ENCODE results near the gene GSTM4.
"Not testable (repeated sequence)": the region's sequence is repeated elsewhere in the genome, so short reads cannot be mapped to it uniquely, and the experiment has no call there.

Gene GSTM4

DNA sequence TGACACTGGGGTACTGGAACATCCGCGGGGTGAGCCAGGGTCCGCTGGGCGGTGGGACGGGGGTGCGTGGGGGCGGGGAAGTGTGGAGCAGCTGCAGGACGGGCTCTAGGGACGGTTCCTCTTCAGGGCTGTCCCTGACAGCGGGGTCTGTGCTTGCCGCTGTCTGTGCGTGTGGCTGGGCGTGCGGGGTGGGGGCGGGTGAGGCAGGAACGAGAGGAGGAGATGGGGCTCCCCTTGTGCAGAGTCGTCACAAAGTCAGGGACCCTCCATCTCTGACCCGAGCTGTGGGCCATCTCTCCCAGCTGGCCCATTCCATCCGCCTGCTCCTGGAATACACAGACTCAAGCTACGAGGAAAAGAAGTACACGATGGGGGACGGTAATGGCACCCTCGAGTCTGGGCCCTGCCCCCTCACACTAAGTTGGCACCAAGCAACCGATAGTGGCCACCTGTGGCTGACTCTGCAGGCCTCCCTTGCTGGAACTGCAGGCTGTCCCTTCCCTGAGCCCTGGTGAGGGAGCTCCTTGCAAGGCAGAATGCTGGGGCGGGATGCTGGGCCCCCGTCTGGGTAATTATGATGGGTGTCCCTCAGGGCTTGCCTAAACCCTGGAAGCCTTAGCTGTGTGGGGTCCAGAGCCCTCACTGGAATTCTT, 12.3 kb downstream of the GSTM4 start:
- no peak for DNase-seq (ENCODE audit: low read depth in 2 of 2)
- TF ChIP-seq, protein P1, sequence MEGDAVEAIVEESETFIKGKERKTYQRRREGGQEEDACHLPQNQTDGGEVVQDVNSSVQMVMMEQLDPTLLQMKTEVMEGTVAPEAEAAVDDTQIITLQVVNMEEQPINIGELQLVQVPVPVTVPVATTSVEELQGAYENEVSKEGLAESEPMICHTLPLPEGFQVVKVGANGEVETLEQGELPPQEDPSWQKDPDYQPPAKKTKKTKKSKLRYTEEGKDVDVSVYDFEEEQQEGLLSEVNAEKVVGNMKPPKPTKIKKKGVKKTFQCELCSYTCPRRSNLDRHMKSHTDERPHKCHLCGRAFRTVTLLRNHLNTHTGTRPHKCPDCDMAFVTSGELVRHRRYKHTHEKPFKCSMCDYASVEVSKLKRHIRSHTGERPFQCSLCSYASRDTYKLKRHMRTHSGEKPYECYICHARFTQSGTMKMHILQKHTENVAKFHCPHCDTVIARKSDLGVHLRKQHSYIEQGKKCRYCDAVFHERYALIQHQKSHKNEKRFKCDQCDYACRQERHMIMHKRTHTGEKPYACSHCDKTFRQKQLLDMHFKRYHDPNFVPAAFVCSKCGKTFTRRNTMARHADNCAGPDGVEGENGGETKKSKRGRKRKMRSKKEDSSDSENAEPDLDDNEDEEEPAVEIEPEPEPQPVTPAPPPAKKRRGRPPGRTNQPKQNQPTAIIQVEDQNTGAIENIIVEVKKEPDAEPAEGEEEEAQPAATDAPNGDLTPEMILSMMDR (IDR thresholded peaks at IDR 0.05; ENCODE audit: low read depth, low read length), result no peak

DNA sequence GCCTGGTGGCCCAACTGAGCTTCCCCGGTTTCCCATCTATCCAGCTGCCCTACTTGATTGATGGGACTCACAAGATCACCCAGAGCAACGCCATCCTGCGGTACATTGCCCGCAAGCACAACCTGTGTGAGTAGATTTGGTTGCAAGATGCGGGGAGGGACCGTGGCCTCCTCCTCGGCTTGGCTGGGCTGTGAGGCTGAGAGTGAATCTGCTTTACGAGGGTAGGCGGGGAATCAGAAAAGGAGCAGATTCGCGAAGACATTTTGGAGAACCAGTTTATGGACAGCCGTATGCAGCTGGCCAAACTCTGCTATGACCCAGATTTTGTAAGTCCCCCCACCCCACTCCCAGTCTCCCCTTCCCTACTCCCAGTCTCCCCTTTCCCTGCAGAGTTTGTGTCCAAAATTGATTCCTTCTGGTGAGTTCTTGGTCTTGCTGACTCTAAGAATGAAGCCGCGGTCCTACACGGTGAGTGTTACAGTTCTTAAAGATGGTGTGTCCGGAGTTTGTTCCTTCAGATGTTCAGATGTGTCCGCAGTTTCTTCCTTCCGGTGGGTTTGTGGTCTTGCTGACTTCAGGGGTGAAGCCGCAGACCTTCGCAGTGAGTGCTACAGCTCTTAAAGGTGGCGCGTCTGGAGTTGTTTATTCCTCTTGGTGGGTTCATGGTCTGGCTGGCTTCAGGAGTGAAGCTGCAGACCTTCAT, 13.5 kb downstream of the GSTM4 start:
- H3K4me3 ChIP-seq (replicated peaks in 1 of 2; ENCODE audit: low read depth in 2 of 2, low read length in 2 of 2), result no peak overlapping the region
- DNase-seq (ENCODE audit: low read depth in 2 of 2), result no peak
- TF ChIP-seq, protein P1 (IDR thresholded peaks at IDR 0.05; ENCODE audit: low read depth, low read length), result no peak

More for the DNA sequence above, 12.3 kb downstream of the GSTM4 start:
- H3K4me3 ChIP-seq (replicated peaks in 1 of 2; ENCODE audit: low read depth in 2 of 2, low read length in 2 of 2), result peak overlapping the region; percentile 56 to 57

DNA sequence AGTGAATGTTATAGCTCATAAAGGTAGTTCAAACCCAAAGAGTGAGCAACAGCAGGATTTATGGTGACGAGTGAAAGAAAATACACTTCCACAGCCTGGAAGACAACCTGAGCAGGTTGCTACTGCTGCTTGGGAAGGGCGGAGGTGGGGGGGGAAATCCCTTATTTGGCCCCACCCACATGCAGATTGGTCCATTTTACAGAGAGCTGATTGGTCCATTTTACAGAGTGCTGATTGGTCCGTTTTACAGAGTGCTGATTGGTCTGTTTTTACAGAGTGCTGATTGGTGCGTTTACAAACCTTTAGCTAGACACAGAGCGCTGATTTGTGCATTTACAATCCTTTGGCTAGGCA, 14.0 kb downstream of the GSTM4 start:
- not testable (repeated sequence) for H3K4me3 ChIP-seq (replicated peaks in 1 of 2; ENCODE audit: low read depth in 2 of 2, low read length in 2 of 2); DNase-seq (ENCODE audit: low read depth in 2 of 2)

DNA sequence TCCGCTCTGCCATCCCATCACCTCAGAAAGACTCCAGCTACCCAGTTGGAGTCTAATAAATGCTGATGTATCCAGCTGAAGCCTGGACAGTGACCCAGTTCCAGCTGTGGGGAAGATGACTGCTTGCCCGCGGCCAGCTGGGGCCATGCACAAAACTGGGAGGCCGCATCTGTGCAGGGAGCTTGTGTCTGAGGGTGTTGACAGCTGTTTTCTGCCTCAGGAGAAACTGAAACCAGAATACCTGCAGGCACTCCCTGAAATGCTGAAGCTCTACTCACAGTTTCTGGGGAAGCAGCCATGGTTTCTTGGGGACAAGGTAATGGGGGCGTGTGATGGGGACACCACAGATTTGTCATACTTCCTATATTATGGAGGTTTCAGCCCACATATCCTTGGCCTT, 15.2 kb downstream of the GSTM4 start:
- H3K4me3 ChIP-seq (replicated peaks in 1 of 2; ENCODE audit: low read depth in 2 of 2, low read length in 2 of 2), result no peak overlapping the region
- TF ChIP-seq, protein P1 (IDR thresholded peaks at IDR 0.05; ENCODE audit: low read depth, low read length), result no peak
- DNase-seq (ENCODE audit: low read depth in 2 of 2), result no peak

DNA sequence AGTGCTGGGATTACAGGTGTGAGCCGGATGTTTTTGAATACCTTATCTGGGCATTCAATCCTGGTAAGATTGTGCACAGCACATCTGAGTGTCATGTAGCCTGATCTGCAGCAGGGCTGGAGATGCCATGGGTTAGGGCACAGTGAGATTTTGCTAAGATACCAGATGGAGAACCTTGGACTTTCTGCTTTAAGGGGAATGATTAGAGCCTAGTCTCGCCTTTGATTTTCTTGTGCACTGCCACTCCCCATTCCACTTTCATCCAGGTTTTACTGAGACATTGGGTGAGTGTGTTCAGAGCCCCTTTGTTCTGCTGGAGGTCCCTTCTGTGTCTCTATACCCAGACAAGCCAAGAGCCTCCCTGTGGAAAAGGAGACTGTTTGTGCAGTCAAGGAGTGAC, 18.0 kb downstream of the GSTM4 start:
- not testable (repeated sequence) for H3K4me3 ChIP-seq (replicated peaks in 1 of 2; ENCODE audit: low read depth in 2 of 2, low read length in 2 of 2); DNase-seq (ENCODE audit: low read depth in 2 of 2)

DNA sequence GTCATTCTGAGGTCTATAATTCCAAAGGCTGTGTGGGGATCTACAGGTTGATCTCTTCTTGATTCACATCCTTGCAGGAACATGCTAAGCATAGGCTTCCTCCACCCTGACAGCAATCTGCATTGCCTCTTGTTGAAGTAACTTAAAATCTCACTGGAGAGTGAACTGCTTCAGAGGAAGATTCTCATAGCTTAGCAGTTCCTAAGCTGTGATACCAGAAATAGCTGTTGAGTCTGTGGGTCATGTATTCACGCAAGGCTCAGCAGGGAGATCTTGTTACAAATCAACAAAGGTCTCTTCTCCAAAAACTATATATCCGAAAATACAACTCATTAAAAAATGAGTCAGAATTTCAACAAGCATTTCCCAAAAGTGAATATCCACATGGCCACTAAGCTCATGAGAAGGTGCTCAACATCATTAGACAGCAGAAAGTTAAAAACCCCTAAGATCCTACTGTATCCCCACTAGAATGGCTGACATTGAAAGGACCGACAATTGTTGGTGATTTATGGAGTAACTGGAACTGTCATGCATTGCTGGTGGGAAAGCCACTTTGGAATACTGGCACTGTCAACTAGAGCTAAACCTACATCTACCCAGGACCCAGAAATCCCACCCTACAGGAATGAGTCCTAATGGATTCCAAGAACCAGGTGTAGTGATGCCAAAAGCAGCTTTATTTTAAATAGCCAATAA, 20.9 kb downstream of the GSTM4 start:
- H3K4me3 ChIP-seq (replicated peaks in 1 of 2; ENCODE audit: low read depth in 2 of 2, low read length in 2 of 2); DNase-seq (ENCODE audit: low read depth in 2 of 2): not testable (repeated sequence)

DNA sequence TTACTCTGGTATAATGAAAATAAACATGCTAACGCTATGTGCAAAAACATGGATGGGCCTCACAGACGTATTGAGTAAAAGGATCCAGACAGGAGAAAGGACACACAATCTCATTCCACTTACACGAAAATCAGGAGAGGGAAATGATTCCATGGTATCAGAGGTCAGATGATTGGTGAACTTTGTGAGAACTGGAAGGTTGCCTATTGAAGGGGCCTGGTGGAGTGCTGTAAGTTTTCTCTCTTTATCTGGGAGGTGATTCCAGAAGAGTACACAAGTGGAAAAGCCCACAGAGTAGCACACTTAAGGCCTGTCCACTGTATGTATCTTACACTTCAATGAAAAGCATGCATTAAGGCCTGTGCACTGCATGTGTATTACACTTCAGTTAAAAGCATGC, 21.6 kb downstream of the GSTM4 start:
- TF ChIP-seq, protein P1 (IDR thresholded peaks at IDR 0.05; ENCODE audit: low read depth, low read length), result no peak
- H3K4me3 ChIP-seq (replicated peaks in 1 of 2; ENCODE audit: low read depth in 2 of 2, low read length in 2 of 2), result no peak overlapping the region
- DNase-seq (ENCODE audit: low read depth in 2 of 2), result no peak

DNA sequence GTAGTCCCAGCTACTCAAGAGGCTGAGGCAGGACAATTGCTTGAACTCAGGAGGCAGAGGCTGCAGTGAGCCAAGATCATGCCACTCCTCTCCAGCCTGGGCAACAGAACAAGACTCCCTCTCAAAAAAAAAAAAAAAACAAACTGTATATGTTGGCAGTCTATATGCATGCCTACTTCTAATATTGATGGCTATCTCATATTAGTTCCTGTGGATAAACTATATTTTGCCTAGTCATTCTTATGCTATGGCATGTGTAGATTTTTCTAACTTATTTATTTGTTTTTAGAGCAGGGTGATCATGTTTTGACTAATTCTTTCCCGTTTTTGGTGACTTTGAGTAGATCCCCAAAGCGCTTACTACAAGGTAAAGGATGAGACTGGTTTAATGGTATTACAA, 22.7 kb downstream of the GSTM4 start:
- DNase-seq (ENCODE audit: low read depth in 2 of 2); H3K4me3 ChIP-seq (replicated peaks in 1 of 2; ENCODE audit: low read depth in 2 of 2, low read length in 2 of 2): not testable (repeated sequence)

DNA sequence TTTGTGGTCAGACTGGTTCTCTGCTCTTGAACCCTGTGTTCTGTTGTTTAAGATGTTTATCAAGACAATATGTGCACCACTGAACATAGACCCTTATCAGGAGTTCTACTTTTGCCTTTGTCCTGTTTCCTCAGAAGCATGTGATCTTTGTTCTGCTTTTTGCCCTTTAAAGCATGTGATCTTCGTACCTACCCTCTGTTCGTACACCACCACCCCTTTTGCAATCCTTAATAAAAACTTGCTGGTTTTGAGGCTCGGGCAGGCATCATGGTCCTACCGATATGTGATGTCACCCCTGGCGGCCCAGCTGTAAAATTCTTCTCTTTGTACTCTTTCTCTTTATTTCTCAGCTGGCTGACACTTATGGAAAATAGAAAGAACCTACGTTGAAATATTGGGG, 28.9 kb downstream of the GSTM4 start:
- not testable (repeated sequence) for DNase-seq (ENCODE audit: low read depth in 2 of 2); H3K4me3 ChIP-seq (replicated peaks in 1 of 2; ENCODE audit: low read depth in 2 of 2, low read length in 2 of 2)

DNA sequence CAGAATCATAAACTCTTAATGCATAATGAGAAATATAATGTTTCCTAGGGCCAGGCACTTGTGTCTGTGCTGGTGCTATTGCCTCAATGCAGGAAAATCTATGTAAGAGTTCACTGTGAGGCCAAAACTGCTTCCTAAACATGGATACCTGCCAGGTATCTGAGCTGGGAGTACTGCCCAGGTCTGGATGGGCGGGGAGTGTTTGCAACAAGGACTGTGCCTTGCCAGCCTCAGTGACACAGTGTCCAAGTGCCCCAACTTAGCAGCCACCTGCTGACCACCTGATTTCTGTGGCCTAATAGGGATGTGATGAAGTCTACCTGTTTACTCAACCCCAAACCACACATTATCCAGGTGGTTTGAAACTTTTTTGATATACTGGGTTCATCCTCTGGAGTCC, 29.5 kb downstream of the GSTM4 start:
- H3K4me3 ChIP-seq (replicated peaks in 1 of 2; ENCODE audit: low read depth in 2 of 2, low read length in 2 of 2); DNase-seq (ENCODE audit: low read depth in 2 of 2): not testable (repeated sequence)

DNA sequence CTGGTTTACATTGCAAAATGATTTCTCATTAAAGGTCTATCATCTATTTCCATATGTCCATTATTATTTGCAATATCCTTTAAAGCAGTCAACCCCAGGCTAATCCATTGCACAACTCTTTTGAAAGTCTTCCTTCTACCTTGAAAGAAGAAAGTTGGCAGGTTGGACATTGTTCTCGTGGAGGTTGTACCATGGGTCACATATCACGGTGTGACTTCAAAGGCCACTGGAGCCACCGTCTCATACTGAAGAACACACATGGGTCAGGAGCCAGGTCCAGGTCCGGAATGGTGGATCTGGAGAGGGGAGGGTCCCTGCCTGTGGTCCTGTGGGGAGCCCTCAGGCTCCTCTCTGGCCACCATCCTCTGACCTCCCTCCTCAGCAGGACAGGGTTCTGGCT, 30.0 kb downstream of the GSTM4 start:
- not testable (repeated sequence) for DNase-seq (ENCODE audit: low read depth in 2 of 2); H3K4me3 ChIP-seq (replicated peaks in 1 of 2; ENCODE audit: low read depth in 2 of 2, low read length in 2 of 2)

DNA sequence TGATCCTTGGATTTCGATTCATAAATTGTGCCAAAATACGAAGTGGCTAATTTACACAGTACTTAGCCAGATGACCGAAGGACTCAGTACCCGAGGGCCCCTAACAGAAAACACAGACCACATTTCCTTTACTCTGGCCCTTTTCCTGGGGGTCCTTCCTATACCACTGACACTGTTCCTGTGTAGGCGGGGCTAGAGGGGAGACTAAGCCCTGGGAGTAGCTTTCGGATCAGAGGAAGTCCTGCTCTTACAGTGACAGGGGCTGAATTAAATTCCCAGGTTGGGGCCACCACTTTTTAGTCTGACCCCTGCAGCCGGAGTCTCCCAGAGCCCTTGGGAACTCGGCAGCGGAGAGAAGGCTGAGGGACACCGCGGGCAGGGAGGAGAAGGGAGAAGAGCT, 31.2 kb downstream of the GSTM4 start:
- DNase-seq (ENCODE audit: low read depth in 2 of 2), result not testable (repeated sequence)
- H3K4me3 ChIP-seq (replicated peaks in 1 of 2; ENCODE audit: low read depth in 2 of 2, low read length in 2 of 2), result peak overlapping the region in 1 of 2 donors; percentile 69
